ENCODE measurements around the gene C17orf50. TPM values are rescaled to one million over a fixed set of nuclear protein-coding genes. Genes with fewer than 3 reads are reported as not detected.

C17orf50 gene
- total RNA-seq, 1 experiment from 2014 or later, result not detected

DNA sequence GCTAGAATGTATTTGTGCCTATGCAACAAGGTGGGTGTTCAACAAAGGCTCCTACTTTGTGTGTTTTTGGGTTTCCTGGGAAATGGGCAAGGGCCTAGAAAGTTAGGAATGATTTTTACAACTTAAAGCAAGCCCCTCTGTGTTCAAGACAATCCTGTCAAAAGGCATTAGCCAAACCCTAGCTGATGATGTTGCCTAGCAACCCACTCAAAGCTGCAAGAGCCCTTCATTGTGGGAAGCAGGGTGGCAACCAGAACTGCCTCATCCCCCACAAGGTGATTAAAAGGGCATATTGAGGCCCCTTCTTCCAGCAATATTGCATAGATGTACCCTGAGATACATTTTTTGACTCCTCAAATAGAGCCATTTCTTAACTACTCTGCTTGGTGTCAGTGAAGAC is 45.3 kb upstream of the C17orf50 start:
- CTCF ChIA-PET, result interaction anchor here (0.6 to 5.4 kb wide), 3 partner anchors 32 to 1319 kb away, joined by 3 to 33 read pairs (median 4); no protein-coding TSS in a partner anchor
- intact Hi-C loops (cut with micrococcal nuclease), result no loop called here
- no peaks in the 10 kb centered on the region for H3K27me3 Mint-ChIP-seq (ENCODE audit: insufficient read depth, unreplicated experiment)
- H3K4me3 Mint-ChIP-seq (ENCODE audit: unreplicated experiment), result no peak overlapping the region
- no peak for DNase-seq (ENCODE audit: unreplicated experiment)
- POLR2A ChIA-PET, result interaction anchor here (0.6 to 1.8 kb wide), 2 partner anchors 56 to 93 kb away, joined by 3 to 5 read pairs; partner anchors contain the start of gene TAF15
- H3K36me3 Mint-ChIP-seq (ENCODE audit: insufficient read depth, unreplicated experiment), result peaks cover 54% of the 10 kb centered on the region
- no peaks in the 10 kb centered on the region for H3K9me3 Mint-ChIP-seq (ENCODE audit: unreplicated experiment)
- no TSS peak for BruUV-seq (replicated peaks)
- TF ChIP-seq, protein P1, sequence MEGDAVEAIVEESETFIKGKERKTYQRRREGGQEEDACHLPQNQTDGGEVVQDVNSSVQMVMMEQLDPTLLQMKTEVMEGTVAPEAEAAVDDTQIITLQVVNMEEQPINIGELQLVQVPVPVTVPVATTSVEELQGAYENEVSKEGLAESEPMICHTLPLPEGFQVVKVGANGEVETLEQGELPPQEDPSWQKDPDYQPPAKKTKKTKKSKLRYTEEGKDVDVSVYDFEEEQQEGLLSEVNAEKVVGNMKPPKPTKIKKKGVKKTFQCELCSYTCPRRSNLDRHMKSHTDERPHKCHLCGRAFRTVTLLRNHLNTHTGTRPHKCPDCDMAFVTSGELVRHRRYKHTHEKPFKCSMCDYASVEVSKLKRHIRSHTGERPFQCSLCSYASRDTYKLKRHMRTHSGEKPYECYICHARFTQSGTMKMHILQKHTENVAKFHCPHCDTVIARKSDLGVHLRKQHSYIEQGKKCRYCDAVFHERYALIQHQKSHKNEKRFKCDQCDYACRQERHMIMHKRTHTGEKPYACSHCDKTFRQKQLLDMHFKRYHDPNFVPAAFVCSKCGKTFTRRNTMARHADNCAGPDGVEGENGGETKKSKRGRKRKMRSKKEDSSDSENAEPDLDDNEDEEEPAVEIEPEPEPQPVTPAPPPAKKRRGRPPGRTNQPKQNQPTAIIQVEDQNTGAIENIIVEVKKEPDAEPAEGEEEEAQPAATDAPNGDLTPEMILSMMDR (IDR thresholded peaks at IDR 0.05; ENCODE audit: unreplicated experiment), result no peak
- no peak overlapping the region for H3K27ac Mint-ChIP-seq (ENCODE audit: low read depth, unreplicated experiment)
- H3K4me1 Mint-ChIP-seq (ENCODE audit: insufficient read depth, unreplicated experiment), result peaks cover 14% of the 10 kb centered on the region

DNA sequence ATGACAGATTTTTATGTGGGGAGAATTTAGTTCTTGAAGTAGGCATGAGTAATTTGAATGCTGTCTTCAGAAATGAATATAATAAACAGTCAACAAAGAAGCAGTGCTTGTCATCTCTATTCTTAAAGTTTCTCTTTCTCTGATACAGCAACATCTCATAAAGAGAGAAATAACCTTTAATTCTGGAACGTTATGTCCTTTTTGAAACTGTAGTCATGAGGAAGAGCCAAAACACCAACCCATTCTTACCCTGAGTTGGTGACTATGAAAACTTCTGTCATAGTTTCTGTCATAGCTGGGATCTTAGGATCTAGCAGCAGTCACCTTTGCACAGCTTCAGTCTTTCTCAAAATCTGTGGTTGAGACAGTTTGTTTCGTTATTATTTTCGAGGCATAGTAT is 44.5 kb upstream of the C17orf50 start:
- TF ChIP-seq, protein P1 (IDR thresholded peaks at IDR 0.05; ENCODE audit: unreplicated experiment), result no peak
- BruUV-seq (replicated peaks), result no TSS peak
- DNase-seq (ENCODE audit: unreplicated experiment), result no peak
- intact Hi-C loops (cut with micrococcal nuclease), result no loop called here
- POLR2A ChIA-PET, result interaction anchor here (1.8 kb wide), 1 partner anchor 93 kb away, joined by 5 read pairs; the partner anchor contains the start of gene TAF15
- no peaks in the 10 kb centered on the region for H3K9me3 Mint-ChIP-seq (ENCODE audit: unreplicated experiment)
- H3K4me1 Mint-ChIP-seq (ENCODE audit: insufficient read depth, unreplicated experiment), result peaks cover 14% of the 10 kb centered on the region
- CTCF ChIA-PET, result interaction anchor here (0.6 to 5.4 kb wide), 4 partner anchors 32 to 1319 kb away, joined by 3 to 33 read pairs (median 4); no protein-coding TSS in a partner anchor
- H3K27me3 Mint-ChIP-seq (ENCODE audit: insufficient read depth, unreplicated experiment), result no peaks in the 10 kb centered on the region
- no peak overlapping the region for H3K4me3 Mint-ChIP-seq (ENCODE audit: unreplicated experiment)
- H3K36me3 Mint-ChIP-seq (ENCODE audit: insufficient read depth, unreplicated experiment), result peaks cover 53% of the 10 kb centered on the region
- no peak overlapping the region for H3K27ac Mint-ChIP-seq (ENCODE audit: low read depth, unreplicated experiment)

DNA sequence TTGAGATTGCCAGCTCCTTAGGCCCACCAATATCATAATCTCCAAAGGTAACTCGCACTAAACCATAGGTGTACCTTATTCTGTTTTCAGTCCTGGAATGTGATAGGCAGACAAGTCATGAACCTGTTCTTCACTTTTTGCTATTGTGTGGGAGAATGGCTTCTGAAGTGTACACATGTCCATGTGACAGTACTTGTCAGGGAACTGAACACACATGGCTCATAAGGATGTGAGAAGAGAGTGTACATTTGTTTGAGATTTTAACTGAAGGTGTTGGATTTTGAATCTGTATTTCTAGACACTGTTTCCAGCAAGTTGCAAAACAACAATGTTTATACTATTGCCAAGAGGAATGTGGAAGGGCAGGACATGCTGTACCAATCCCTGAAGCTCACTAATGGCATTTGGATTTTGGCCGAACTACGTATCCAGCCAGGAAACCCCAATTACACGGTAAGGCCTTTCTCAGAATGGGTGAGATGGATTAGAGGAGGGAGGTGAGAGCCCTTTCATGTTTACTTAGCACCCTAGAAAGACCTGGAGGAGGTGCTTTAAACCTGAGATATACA is 43.7 kb upstream of the C17orf50 start:
- H3K4me3 Mint-ChIP-seq (ENCODE audit: unreplicated experiment), result peak overlapping the region; percentile 4

DNA sequence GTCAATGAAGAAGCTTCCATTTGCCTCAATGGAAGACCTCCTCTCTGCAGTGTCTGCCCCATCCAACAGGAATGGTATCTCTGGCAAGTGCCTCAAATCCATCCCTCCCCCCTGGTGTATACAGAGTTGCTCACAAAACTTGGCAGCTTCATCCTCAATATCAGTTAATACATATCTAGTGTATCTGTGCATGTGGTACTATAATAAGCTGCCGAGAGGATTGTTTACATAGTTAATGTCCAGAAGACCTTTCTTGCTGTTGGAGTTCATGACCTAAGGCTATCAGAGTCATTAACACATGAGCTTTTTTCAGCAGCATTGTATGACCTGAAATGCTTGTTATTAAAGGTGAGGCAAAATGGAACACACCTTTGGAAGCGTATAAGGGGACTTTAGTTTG is 43.2 kb upstream of the C17orf50 start:
- BruUV-seq (replicated peaks), result no TSS peak
- TF ChIP-seq, protein P1 (IDR thresholded peaks at IDR 0.05; ENCODE audit: unreplicated experiment), result no peak
- Mint-ChIP-seq H3K9me3 (ENCODE audit: unreplicated experiment) (no peaks in the 10 kb centered on the region), H3K4me1 (ENCODE audit: insufficient read depth, unreplicated experiment) (peaks cover 14% of the 10 kb centered on the region), H3K27me3 (ENCODE audit: insufficient read depth, unreplicated experiment) (no peaks in the 10 kb centered on the region), H3K36me3 (ENCODE audit: insufficient read depth, unreplicated experiment) (peaks cover 51% of the 10 kb centered on the region), H3K27ac (ENCODE audit: low read depth, unreplicated experiment) (no peak overlapping the region), H3K4me3 (ENCODE audit: unreplicated experiment) (peak overlapping the region; percentile 4)
- no peak for DNase-seq (ENCODE audit: unreplicated experiment)
- ChIA-PET CTCF (interaction anchor here (0.7 to 5.4 kb wide), 5 partner anchors 8 to 104 kb away, joined by 3 to 33 read pairs (median 3); no protein-coding TSS in a partner anchor), POLR2A (interaction anchor here (0.6 to 1.8 kb wide), 5 partner anchors 11 to 94 kb away, joined by 3 to 5 read pairs (median 3); partner anchors contain the start of genes RASL10B and TAF15)
- intact Hi-C loops (cut with micrococcal nuclease), result no loop called here

More for the DNA sequence above, 43.7 kb upstream of the C17orf50 start:
- no peak for DNase-seq (ENCODE audit: unreplicated experiment)
- TF ChIP-seq, protein P1 (IDR thresholded peaks at IDR 0.05; ENCODE audit: unreplicated experiment), result no peak
- H3K9me3 Mint-ChIP-seq (ENCODE audit: unreplicated experiment), result no peaks in the 10 kb centered on the region
- peaks cover 54% of the 10 kb centered on the region for H3K36me3 Mint-ChIP-seq (ENCODE audit: insufficient read depth, unreplicated experiment)
- intact Hi-C loops (cut with micrococcal nuclease), result no loop called here
- peaks cover 14% of the 10 kb centered on the region for H3K4me1 Mint-ChIP-seq (ENCODE audit: insufficient read depth, unreplicated experiment)
- H3K27me3 Mint-ChIP-seq (ENCODE audit: insufficient read depth, unreplicated experiment), result no peaks in the 10 kb centered on the region
- ChIA-PET POLR2A (interaction anchor here (0.6 to 1.8 kb wide), 4 partner anchors 11 to 95 kb away, joined by 3 to 5 read pairs (median 3); partner anchors contain the start of genes RASL10B and TAF15), CTCF (interaction anchor here (1.1 to 5.4 kb wide), 3 partner anchors 31 to 92 kb away, joined by 3 to 33 read pairs (median 12); no protein-coding TSS in a partner anchor)
- no TSS peak for BruUV-seq (replicated peaks)
- no peak overlapping the region for H3K27ac Mint-ChIP-seq (ENCODE audit: low read depth, unreplicated experiment)

Measured in MCF 10A (cell line).